Esophagus squamous epithelium (tissue), 5 donors: Measurements from ENCODE around the gene GABRP. TPM values are rescaled to one million over a fixed set of nuclear protein-coding genes. Genes with fewer than 3 reads are reported as not detected.

Source experiments
- DNase-seq: peaks from one replicate; lab custom pipeline; 2025; lab: John Stamatoyannopoulos, UW
- H3K27ac ChIP-seq, 4 donors: fragments of 200-600 bp; sonication (generic); one replicate each; pipeline ENCODE4 v1.5.1; 2016 to 2019; ENCODE audit warnings: mild to moderate bottlenecking in 1 of 4
- H3K27me3 ChIP-seq, 4 donors: fragments of 200-600 bp; sonication (generic); 1 replicate in 3 of 4; 2 replicates in 1 of 4; pipeline versions ENCODE4 v1.5.1 to v1.6.0; 2017 to 2021; ENCODE audit warnings: antibody characterized with exemption in 1 of 4
- H3K36me3 ChIP-seq, 3 donors: fragments of 200-600 bp; sonication (generic); one replicate each; pipeline ENCODE4 v1.5.1; 2016 to 2019
- H3K4me1 ChIP-seq, 3 donors: fragments of 200-600 bp; sonication (generic); one replicate each; pipeline ENCODE4 v1.5.1; 2017 to 2019
- H3K4me3 ChIP-seq, 4 donors: fragments of 200-600 bp; sonication (generic); 1 replicate in 3 of 4; 2 replicates in 1 of 4; pipeline ENCODE4 v1.5.1; 2016 to 2019; ENCODE audit warnings: mild to moderate bottlenecking in 2 of 4, moderate library complexity in 1 of 4
- H3K9me3 ChIP-seq, 3 donors: fragments of 200-600 bp; sonication (generic); one replicate each; pipeline ENCODE4 v1.5.1; 2016 to 2019
- CTCF ChIP-seq, 6 experiments: fragments of 450-650 bp in 4 of 6; fragments of 200-600 bp in 2 of 6; sonication (generic) in 2 of 6; IDR thresholded peaks; one replicate each; pipeline ENCODE4 v1.5.1; 2016 to 2019; ENCODE audit warnings: antibody characterized with exemption in 6 of 6, mild to moderate bottlenecking in 4 of 6, moderate library complexity in 4 of 6
- POLR2A ChIP-seq, 4 donors: fragments of 450-650 bp; IDR thresholded peaks; one replicate each; pipeline ENCODE4 v1.6.1; 2017; ENCODE audit warnings: antibody characterized with exemption in 4 of 4, mild to moderate bottlenecking in 4 of 4, moderate library complexity in 3 of 4
- WGBS, 2 donors: methylation state at CpG; one replicate each; pipeline ENCODE4 v1.1.5; 2018; 5-methylcytosine and 5-hydroxymethylcytosine counted together
- intact Hi-C: fragments of 100-400 bp; cut with DNase I; formaldehyde crosslinking; loops from one replicate; pipeline ENCODE4 v1.15.0; 2022
- total RNA-seq, 4 donors: library from RNA; depleted of rRNA; stranded (reverse); fragments of >200 nt; gene quantifications; one replicate each; pipeline ENCODE4 v1.1.0, GENCODE V29; 2016
- donor health status: DM: yes; HTN: yes; CAD: no.

Gene GABRP
- total RNA-seq, 4 donors from 2014 or later, result 1.1 to 49.2 (median 29.2) TPM

DNA sequence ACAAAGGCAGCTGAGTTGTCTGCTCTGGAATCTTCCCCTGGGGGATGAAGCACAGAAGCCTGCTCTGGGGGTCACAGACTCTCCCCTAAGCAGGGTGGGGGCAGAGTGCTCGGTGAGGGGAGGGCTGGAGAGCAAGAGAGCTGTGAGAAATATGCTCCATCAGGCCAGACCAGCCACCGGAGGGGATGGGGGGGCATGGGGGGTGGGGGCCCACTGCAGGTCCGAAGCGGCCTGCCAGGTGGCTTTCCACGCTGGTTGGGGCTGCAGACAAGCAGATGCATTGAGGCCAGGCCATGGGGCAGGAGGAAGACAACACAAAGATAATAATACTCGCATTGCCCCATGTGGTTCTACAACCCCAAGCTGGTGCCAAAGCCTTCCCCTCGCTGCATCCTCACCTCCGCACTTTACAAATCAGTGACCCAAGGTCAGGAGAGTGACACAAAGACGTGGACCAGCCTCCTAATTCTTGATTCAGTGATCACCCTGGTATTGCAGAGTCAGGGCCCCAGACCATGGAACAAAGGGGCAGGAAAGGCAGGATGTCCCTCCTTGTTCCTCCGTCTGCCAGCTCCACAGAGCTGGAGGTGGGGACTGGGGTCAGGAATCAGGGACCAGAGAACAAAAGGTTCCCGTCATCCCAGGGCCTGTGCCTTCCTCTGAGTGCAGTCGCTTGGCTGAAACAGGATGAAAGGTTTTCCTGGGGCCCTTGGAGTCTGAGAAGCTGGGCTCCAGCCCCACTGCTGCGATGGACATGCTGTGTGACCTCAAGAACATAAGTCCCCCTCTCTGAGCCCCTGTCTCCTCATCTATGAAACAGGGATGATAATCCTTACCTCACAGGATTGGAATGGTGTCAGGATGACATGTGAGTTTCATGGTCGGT, 37.2 kb upstream of the GABRP start:
- no peak overlapping the region for H3K4me3 ChIP-seq
- H3K9me3 ChIP-seq, result no peaks in the 10 kb centered on the region
- peak overlapping the region; percentile 12 to 65 (median 44) for H3K27ac ChIP-seq
- H3K27me3 ChIP-seq, result peaks cover 0 to 35% (median 0%) of the 10 kb centered on the region in 4 donors
- no peaks in the 10 kb centered on the region for H3K36me3 ChIP-seq
- WGBS, 2 donors, result 58 to 60% methylated on average over 9 to 13 of the region's 14 CpGs
- DNase-seq, result no peak
- TF ChIP-seq POLR2A (IDR thresholded peaks at IDR 0.05) (no peak), CTCF (IDR thresholded peaks at IDR 0.05) (no peak)
- peaks cover 8 to 56% (median 18%) of the 10 kb centered on the region in 3 donors for H3K4me1 ChIP-seq
- intact Hi-C loops, result no loop called here

- Histone ChIP-seq H3K27ac (no peak overlapping the region), H3K4me3 (no peak overlapping the region), H3K36me3 (no peaks in the 10 kb centered on the region), H3K4me1 (peaks cover 12 to 62% (median 18%) of the 10 kb centered on the region in 3 donors), H3K27me3 (peaks cover 0 to 37% (median 0%) of the 10 kb centered on the region in 4 donors), H3K9me3 (no peaks in the 10 kb centered on the region)
- WGBS, 2 donors, result 90 to 93% methylated on average over 3 to 7 of the region's 11 CpGs
- DNase-seq, result no peak
- TF ChIP-seq POLR2A (IDR thresholded peaks at IDR 0.05) (no peak), CTCF (IDR thresholded peaks at IDR 0.05) (no peak)
- intact Hi-C loops, result no loop called here
Observed at GRCh38 chr5:170746961-170747340, 36.6 kb upstream of the GABRP start.

DNA sequence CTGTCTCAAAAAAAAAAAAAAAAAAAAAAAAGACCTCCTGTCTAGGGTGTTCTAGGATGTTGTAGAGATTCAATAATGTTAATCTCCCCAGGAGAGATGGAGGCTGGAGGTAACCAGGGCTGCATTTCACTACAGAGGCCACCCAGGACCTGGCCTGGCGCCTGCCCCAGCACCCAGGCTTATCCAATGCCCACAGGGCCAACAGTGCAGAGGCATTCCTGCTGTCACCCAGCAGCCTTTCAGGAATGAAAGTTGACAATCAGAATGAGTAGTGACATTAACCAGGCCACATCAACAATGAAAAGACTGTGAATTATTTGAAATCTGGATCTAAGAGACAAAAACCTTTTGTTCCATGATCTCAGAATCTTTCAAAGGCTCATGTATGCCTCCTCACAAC, 36.2 kb upstream of the GABRP start:
- no peak for TF ChIP-seq POLR2A (IDR thresholded peaks at IDR 0.05)
- TF ChIP-seq CTCF (IDR thresholded peaks at IDR 0.05), result no peak
- Histone ChIP-seq H3K27me3 (peaks cover 0 to 37% (median 0%) of the 10 kb centered on the region in 4 donors), H3K27ac (no peak overlapping the region), H3K36me3 (no peaks in the 10 kb centered on the region), H3K4me3 (no peak overlapping the region), H3K4me1 (peaks cover 15 to 66% (median 18%) of the 10 kb centered on the region in 3 donors), H3K9me3 (no peaks in the 10 kb centered on the region)
- no peak for DNase-seq
- intact Hi-C loops, result no loop called here
- 82 to 100% methylated on average over 1 of the region's 1 CpG for WGBS, 2 donors

DNA sequence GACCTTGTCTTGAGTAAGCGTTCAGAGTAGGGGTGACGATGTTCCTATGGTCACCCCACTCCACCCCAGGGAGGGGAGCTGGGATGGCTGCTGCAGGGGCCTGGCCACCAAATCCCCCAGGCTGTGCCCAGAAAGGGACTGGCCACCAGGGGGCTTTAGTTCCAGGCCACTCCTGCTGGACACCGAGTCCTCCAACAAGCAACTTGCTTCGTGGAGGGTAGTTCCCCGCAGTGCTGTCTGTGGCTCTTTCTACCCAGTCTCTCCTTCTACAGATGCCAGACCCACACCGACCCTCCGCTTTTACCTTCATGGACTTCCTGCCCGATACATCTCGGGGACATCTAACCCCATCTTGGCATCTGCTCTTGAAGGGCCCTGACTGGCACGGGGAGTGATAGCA, 35.7 kb upstream of the GABRP start:
- peaks cover 18 to 71% (median 20%) of the 10 kb centered on the region in 3 donors for H3K4me1 ChIP-seq
- peaks cover 0 to 37% (median 0%) of the 10 kb centered on the region in 4 donors for H3K27me3 ChIP-seq
- no peak overlapping the region for H3K27ac ChIP-seq
- intact Hi-C loops, result no loop called here
- H3K9me3 ChIP-seq, result no peaks in the 10 kb centered on the region
- H3K36me3 ChIP-seq, result no peaks in the 10 kb centered on the region
- TF ChIP-seq POLR2A (IDR thresholded peaks at IDR 0.05), result no peak
- TF ChIP-seq CTCF (IDR thresholded peaks at IDR 0.05), result peak in 1 of 6 experiments; percentile 7
- H3K4me3 ChIP-seq, result no peak overlapping the region
- no peak for DNase-seq
- 93 to 94% methylated on average over 5 to 9 of the region's 10 CpGs for WGBS, 2 donors

DNA sequence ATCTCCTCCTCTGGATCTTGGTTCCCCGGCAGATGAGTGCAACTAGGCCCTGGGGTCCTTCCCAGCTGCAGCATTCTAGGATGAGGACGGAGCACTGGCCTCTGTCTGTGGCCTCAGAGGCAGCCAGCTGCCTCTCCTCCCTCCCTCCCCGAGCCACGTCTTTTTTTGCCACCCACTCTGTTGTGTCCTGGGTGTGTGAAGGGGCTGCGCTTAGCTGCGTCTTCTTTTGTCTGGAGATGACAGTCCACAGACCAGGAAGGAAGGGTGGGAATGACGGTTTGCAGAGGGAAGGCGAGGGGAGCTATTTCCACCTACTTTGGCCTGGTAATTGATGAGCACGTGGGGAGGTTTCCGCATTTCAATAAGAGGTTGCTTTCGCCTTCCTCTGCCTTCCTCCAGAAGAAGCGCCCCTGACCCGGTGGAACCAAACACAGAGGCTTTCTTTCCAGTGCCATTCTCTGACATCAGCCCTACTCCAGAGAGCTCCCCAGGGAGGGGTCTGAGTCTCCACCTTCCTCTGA, 34.5 kb upstream of the GABRP start:
- H3K4me3 ChIP-seq, result no peak overlapping the region
- H3K9me3 ChIP-seq, result no peaks in the 10 kb centered on the region
- intact Hi-C loops, result no loop called here
- H3K27ac ChIP-seq, result peak overlapping the region in 3 of 4 donors; percentile 19 to 77 (median 69)
- peaks cover 18 to 78% (median 20%) of the 10 kb centered on the region in 3 donors for H3K4me1 ChIP-seq
- H3K36me3 ChIP-seq, result no peaks in the 10 kb centered on the region
- DNase-seq, result no peak
- H3K27me3 ChIP-seq, result peaks cover 0 to 33% (median 0%) of the 10 kb centered on the region in 4 donors
- no peak for TF ChIP-seq CTCF (IDR thresholded peaks at IDR 0.05)
- no peak for TF ChIP-seq POLR2A (IDR thresholded peaks at IDR 0.05)
- WGBS, 2 donors, result 67 to 88% methylated on average over 5 to 13 of the region's 13 CpGs
